IPS DF 6.9 (cell line): ENCODE measurements around the gene SLC48A1.

Source experiments
- DNase-seq: peaks from one replicate; pipeline ENCODE4 v3.0.0-alpha.2; 2013; ENCODE audit warnings: low read depth, low spot score
- H3K27ac ChIP-seq: one replicate; pipeline ENCODE4 v1.5.1; 2013; ENCODE audit warnings: low read length, control low read depth
- H3K27me3 ChIP-seq: 2 replicates; pipeline ENCODE4 v1.6.1; 2013; ENCODE audit warnings: mild to moderate bottlenecking, low read length; ENCODE audit not compliant: control insufficient read depth, insufficient read depth
- H3K36me3 ChIP-seq: 2 replicates; pipeline ENCODE4 v1.6.1; 2013; ENCODE audit warnings: low read length; ENCODE audit not compliant: control insufficient read depth, insufficient read depth
- H3K4me1 ChIP-seq: 2 replicates; pipeline ENCODE4 v1.6.1; 2013; ENCODE audit warnings: low read length; ENCODE audit not compliant: control insufficient read depth, insufficient read depth
- H3K4me3 ChIP-seq: 2 replicates; pipeline ENCODE4 v1.5.1; 2013; ENCODE audit warnings: mild to moderate bottlenecking, low read length
- H3K9me3 ChIP-seq: 2 replicates; pipeline ENCODE4 v1.6.1; 2013; ENCODE audit warnings: low read length, inconsistent platforms; ENCODE audit not compliant: control insufficient read depth, insufficient read depth
- WGBS: extraction: QIAGEN DNeasy Blood & Tissue Kit; methylation state at CpG from one replicate; pipeline ENCODE4 v1.1.7; 2013; ENCODE audit warnings: mixed read lengths, missing lambda C conversion rate; ENCODE audit not compliant: insufficient read length, insufficient coverage; 5-methylcytosine and 5-hydroxymethylcytosine counted together

Gene SLC48A1

DNA sequence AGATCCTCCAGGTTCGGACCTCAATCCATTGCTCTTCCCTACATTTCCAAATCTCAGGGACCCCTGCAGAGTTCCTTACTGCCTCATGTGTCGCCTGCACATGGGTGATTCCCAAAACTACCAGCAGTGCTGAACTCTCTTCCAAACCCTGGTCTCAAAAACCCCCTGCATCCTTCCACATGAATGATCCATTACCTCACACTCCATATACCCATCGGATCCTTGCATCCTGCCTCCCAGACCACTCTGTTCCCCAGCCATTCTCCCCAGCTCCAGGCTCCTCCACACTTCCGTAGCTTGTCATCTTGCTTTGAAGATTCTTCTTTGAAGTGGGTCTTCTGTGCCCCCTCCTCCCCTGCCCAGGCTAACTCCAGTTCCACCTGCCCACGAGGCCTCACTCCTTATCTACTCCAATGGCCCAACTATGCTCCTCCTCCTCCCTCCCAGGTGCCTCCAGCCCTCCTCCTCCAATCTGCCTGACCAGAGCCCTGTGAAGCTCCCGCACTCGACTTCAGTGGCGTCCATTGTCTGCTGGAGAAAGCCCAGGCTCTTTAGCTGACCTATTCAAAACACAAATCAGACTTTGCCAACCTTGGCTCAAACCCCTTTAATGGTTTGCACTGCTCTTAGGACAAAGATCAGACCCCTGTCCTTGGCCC, 28.1 kb upstream of the SLC48A1 start:
- H3K9me3 ChIP-seq = no peaks in the 10 kb centered on the region
- no peak overlapping the region for H3K4me3 ChIP-seq
- no CpG with 5 or more reads among the region's 8 CpGs for WGBS
- H3K36me3 ChIP-seq = no peaks in the 10 kb centered on the region
- H3K27ac ChIP-seq = no peak overlapping the region
- no peaks in the 10 kb centered on the region for H3K27me3 ChIP-seq
- H3K4me1 ChIP-seq = no peaks in the 10 kb centered on the region
- no peak for DNase-seq

DNA sequence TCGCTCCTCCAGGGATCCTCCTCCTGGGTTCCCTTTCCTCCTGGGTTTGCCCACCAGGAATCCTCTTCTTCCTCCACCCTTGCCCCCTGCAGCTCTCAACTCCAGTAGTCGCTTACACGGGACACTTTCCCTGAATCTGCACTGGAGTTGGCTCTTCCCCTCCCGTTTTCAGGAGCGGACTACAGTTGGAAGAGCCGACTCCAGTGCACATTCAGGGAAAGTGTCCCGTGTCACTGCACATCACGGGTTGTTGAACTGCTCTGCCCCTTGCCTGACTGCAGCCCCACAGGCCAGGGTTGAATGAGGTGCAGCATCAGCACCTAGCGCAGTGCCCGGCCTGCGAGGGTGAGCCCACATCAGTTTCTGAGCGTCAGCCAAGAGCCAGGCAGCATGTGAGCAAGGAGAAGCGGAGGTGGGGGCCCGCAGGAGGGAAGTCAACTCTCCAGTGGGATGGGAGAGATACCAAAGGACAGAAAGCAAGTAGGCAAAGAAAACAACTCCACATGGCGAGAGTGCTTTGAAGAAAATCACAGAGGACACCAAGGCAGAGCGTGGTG, 27.5 kb upstream of the SLC48A1 start:
- no peak for DNase-seq
- H3K36me3 ChIP-seq = no peaks in the 10 kb centered on the region
- no peak overlapping the region for H3K27ac ChIP-seq
- no peaks in the 10 kb centered on the region for H3K27me3 ChIP-seq
- H3K4me3 ChIP-seq = no peak overlapping the region
- H3K4me1 ChIP-seq = no peaks in the 10 kb centered on the region
- no CpG with 5 or more reads among the region's 16 CpGs for WGBS
- H3K9me3 ChIP-seq = no peaks in the 10 kb centered on the region

DNA sequence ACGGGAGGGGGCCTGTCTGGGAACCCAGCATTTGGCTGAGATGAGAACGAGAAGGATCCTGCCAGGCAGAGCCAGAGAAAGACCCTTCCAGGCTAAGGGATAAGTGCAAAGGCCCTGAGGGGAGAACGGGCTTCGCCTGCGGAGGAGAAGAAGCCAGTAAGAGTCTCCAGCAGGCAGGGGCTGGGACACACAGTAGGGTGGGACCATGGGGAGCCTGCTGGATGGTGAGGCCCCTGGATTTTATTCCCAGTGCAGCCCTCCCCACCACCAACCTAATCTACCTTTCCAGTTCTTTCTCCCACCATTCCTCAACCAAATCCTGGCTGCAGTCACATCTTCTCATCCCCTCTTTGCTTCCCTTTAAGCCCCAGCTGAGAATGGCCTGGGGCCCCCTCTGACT, 27.0 kb upstream of the SLC48A1 start:
- no CpG with 5 or more reads among the region's 5 CpGs for WGBS
- H3K9me3 ChIP-seq = no peaks in the 10 kb centered on the region
- H3K27me3 ChIP-seq = no peaks in the 10 kb centered on the region
- H3K36me3 ChIP-seq = no peaks in the 10 kb centered on the region
- H3K4me3 ChIP-seq = no peak overlapping the region
- no peak overlapping the region for H3K27ac ChIP-seq
- DNase-seq = no peak
- no peaks in the 10 kb centered on the region for H3K4me1 ChIP-seq

DNA sequence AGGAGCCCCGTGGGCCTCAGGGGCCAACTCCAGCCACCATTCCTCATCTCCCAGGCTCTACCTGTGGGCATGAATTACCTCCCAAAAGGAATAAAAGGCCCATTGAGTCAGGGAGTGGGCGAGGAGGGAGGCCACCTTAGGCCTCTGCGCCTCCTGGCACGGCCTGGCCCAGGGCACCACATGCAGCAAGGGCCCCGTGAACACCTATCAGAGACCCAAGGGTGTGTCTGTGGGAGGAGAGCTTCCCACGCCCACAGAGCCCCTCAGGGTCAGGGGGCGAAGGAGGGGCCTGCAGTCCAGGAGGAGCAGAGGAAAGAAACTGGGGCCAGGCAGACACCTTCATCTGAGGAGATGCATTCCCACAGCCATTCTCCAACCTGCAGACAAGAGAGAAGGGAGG, 26.5 kb upstream of the SLC48A1 start:
- DNase-seq = no peak
- Histone ChIP-seq H3K27ac (no peak overlapping the region), H3K4me1 (no peaks in the 10 kb centered on the region), H3K27me3 (no peaks in the 10 kb centered on the region), H3K36me3 (no peaks in the 10 kb centered on the region), H3K4me3 (no peak overlapping the region), H3K9me3 (no peaks in the 10 kb centered on the region)
- no CpG with 5 or more reads among the region's 7 CpGs for WGBS

DNA sequence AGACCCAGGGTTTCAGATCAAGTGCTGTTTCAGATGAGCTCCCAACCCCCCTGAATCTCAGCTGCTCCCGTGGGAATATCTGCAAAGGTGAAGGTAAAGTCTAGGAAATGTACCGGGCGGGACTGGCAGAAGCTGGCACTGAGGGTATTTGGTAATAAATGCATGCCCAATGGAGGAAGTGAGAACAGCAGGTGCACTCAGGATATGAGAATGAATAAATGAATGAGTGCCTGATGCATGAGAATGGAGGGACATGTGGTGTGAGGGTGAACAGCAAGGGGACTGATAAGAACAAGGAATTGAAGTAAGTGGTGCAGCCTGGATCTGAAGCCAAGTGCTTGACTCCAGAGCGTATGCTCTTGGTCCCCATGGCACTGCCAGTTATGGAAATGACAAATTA, 25.9 kb upstream of the SLC48A1 start:
- no peaks in the 10 kb centered on the region for H3K27me3 ChIP-seq
- H3K9me3 ChIP-seq = no peaks in the 10 kb centered on the region
- DNase-seq = no peak
- no peak overlapping the region for H3K27ac ChIP-seq
- WGBS = no CpG with 5 or more reads among the region's 4 CpGs
- no peaks in the 10 kb centered on the region for H3K4me1 ChIP-seq
- H3K36me3 ChIP-seq = no peaks in the 10 kb centered on the region
- no peak overlapping the region for H3K4me3 ChIP-seq

DNA sequence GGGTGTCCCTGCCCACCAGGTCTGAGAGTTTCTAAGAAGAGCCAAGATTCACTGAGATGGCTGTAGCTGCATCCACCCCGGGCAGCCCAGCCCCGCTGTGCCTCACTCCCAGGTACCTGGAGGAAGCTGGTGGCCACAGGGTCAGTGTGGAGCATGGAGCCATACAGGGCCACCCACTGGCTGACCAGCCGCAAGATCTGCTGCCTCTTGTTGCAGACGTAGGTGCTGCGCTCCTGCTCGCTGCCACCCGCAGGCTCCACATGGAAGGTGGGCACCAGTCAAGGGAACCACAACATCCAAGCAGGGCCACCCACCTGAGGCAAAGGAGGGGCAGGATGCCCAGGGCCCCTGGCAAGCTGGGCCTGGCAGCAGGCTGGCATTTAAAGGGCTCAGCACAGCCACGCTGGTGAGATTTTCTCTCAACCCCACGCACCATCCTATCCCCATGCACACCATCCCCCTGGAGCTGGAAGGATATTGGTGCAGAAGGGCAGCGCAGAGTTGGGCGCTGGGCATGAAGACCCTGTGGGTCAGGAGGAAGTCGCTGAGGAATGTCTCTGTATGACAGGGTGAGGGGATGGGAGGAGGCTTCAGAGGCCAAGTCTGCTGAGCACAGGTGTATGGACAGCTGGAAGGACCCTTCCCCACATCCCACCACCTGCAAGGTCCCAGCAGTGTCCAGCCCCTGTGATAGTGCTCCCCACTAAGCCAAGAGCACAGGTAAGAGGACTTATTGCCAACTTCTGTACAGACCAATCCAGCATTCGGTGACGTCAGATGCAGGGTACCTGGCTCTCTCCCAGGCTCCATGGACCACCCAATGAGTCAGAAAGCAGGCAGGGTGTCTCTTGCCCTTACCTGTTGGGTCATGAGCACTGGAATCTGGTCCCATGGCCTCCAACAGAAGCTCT, 25.2 kb upstream of the SLC48A1 start:
- DNase-seq = no peak

DNA sequence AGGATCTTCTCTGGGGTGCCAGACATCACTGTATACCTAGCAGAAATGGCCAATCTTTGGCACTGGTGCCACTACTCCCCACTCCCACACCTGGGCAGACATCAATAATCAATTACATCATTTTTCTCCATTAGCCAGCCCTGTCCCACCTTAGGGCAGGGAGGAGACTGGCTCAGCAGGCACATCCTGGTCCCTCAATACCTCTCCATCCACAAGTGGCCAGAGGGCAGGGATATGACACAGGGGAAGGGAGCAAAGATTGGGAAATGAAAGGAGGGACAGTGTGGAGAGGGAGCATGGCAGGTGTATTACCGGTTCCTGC, 24.6 kb upstream of the SLC48A1 start:
- H3K36me3 ChIP-seq = no peaks in the 10 kb centered on the region
- H3K27ac ChIP-seq = no peak overlapping the region
- no CpG with 5 or more reads among the region's 1 CpG for WGBS
- no peaks in the 10 kb centered on the region for H3K27me3 ChIP-seq
- peaks cover 4% of the 10 kb centered on the region for H3K4me1 ChIP-seq
- H3K4me3 ChIP-seq = no peak overlapping the region
- DNase-seq = no peak
- H3K9me3 ChIP-seq = no peaks in the 10 kb centered on the region

More for the DNA sequence above, 25.2 kb upstream of the SLC48A1 start:
- no peaks in the 10 kb centered on the region for H3K36me3 ChIP-seq
- no peaks in the 10 kb centered on the region for H3K27me3 ChIP-seq
- no peak overlapping the region for H3K27ac ChIP-seq
- no CpG with 5 or more reads among the region's 14 CpGs for WGBS
- H3K4me1 ChIP-seq = no peaks in the 10 kb centered on the region
- no peak overlapping the region for H3K4me3 ChIP-seq
- no peaks in the 10 kb centered on the region for H3K9me3 ChIP-seq

DNA sequence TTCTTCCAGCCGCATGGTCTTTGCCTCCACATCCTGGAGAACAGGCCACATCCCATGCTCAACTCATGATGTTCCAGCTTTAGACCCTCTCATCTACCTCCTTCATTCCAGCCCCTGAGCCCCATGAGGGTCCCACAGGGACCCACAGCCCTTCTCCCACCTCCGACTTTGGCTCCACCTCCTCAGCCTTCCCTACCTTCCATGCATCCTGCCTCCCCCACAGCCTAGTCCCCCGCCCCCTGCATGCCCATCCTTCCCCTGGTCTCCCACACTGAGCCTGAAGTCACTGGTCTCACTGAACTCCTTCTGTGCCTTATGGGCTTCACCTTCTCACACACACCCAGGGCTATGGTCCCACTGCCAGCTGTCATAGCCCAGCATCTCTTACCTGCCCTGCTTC, 24.1 kb upstream of the SLC48A1 start:
- DNase-seq = no peak
- WGBS = no CpG with 5 or more reads among the region's 3 CpGs
- Histone ChIP-seq H3K4me3 (no peak overlapping the region), H3K27ac (no peak overlapping the region), H3K9me3 (no peaks in the 10 kb centered on the region), H3K4me1 (peaks cover 6% of the 10 kb centered on the region), H3K36me3 (no peaks in the 10 kb centered on the region), H3K27me3 (no peaks in the 10 kb centered on the region)

DNA sequence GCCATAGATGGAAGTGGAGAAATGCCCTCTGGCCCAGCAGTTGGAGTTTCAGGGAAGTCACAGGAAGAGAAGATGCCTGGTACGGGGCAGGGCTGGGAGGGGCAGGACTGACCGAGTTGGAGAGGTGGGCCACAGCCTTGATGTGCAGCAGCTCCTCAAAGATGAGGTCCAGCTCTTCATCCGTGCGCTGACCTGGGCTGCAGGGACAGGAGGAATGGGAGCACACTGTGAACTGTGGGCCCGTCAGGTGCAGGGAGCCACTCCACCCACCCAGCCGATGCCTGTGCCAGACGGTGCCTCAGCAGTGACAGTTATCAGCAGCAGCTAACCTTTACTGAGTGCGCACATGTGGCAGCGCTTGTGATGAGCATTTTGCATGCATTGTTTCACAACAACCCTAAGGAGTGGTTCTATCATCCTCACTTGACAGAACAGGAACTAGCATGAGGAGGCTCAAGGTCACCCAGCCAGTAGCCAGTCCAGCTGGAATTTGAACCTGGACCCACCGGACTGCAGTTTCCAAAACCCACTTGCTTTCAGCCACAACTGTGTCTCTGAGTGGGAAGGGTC, 22.7 kb upstream of the SLC48A1 start:
- Histone ChIP-seq H3K36me3 (no peaks in the 10 kb centered on the region), H3K9me3 (no peaks in the 10 kb centered on the region), H3K4me3 (no peak overlapping the region), H3K27ac (no peak overlapping the region), H3K4me1 (peaks cover 6% of the 10 kb centered on the region), H3K27me3 (no peaks in the 10 kb centered on the region)
- no peak for DNase-seq
- WGBS = no CpG with 5 or more reads among the region's 10 CpGs

DNA sequence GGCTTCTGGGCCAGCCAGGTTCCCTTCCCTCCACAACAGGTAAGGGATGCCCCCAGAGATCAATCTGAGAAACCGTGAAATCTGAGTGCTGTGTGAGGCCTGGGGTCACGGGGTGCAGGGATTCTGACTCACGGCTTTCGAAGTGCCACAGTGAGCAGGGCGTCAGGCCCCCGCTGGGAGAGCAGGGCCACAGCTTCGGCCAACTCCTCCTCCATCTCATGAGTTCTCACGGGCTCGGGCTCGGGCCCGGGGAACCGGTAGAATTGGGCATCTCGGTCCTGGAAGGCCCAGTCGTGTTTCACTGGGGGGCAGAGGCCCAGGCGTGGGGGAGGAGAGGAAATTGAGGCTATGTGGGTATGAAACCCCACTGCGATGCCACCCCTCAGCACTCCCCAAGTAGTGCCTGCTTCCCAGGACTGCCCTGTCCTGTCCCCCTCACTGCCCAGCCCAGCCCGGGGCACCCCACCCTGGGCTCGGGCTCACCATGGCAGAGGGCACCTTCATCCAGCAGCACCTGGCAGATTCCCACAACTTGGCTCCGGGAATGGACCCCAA, 22.0 kb upstream of the SLC48A1 start:
- H3K36me3 ChIP-seq = no peaks in the 10 kb centered on the region
- WGBS = no CpG with 5 or more reads among the region's 19 CpGs
- H3K27me3 ChIP-seq = no peaks in the 10 kb centered on the region
- no peaks in the 10 kb centered on the region for H3K9me3 ChIP-seq
- H3K4me1 ChIP-seq = peaks cover 6% of the 10 kb centered on the region
- H3K27ac ChIP-seq = no peak overlapping the region
- no peak for DNase-seq
- no peak overlapping the region for H3K4me3 ChIP-seq
